Stimulated activated CD8-positive, alpha-beta memory T cell treated with anti-CD3 and anti-CD28 coated beads, Interleukin-7, amount 100 ng/mL, for 4 hours (primary cell): ENCODE results near the gene PARD3.
"Not testable (repeated sequence)": the region's sequence is repeated elsewhere in the genome, so short reads cannot be mapped to it uniquely, and the experiment has no call there.

Experiments used
- DNase-seq, 2 donors: peaks; one replicate each; pipeline ENCODE4 v3.0.0-alpha.2; 2020; ENCODE audit warnings: low read depth in 2 of 2

PARD3 gene

DNA sequence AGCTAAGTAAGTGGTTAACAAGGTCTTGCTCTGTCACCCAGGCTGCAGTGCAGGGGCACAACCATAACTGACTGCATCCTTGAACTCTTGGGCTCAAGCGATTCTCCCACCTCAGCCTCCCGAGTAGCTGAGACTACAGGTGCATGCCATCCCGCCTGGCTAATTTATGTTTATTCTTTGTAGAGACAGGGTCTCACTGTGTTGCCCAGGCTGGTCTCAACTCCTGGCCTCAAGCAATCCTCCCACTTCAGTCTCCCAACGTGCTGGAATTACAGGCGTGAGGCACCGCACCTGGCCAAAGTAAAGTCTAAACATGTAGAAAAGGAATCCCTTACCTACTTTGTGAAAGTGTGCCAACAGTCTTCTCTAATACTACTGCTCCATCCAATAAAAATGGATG, 17.9 kb downstream of the PARD3 start:
- DNase-seq: no peak

DNA sequence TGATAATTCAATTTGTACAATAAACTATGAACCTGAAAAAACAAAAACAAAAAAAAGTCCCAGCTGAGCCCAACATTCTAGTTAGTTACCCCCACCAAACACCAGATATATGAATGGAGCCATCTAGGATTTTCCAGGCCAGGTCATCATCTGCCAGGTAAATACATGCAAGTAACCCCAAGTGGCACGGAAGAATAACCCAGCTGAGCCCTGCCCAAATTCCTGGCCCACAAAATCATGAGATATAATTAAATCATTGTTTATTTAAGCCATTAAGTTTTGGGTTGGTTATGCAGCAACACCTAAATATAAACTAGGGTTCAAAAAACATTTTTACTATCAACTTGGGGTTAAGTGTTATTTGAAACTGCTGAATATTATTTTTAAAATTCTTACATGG, 19.0 kb downstream of the PARD3 start:
- DNase-seq: no peak

DNA sequence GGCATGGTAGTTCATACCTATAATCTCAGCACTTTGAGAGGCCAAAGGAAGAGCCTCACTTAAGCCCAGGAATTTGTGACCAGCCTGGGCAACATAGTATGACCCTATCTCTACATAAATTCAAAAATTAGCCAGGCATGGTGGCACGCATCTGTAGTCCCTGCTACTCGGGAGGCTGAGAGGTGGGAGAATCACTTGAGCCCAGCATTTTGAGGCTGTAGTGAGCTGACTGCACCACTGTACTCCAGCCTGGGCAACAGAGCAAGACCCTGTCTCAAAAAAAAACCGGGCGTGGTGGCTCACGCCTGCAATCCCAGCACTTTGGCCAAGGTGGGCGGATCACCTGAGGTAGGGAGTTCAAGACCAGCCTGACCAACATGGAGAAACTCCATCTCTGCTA, 19.8 kb downstream of the PARD3 start:
- DNase-seq: no peak

DNA sequence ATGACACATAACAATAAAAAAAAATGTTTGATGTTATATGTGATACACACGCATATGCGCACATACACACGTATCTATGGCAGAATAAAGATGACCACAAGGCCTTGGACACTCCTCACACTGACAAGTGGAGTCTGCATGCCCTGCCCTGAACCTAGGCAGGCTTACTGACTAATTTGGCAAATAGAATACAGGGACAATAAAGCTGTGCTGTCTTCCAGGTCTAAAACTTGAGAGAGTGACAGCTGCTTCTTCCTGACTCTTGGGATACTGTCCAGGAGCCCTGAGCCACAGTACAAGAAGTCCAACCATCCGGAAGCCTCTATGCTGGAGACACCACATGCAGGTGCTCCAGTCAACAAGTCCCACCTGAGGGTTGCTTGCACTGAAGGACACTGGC, 20.3 kb downstream of the PARD3 start:
- no peak for DNase-seq

- DNase-seq: not testable (repeated sequence)
These were observed 21.5 kb downstream of the PARD3 start for GRCh38 chr10:34793581-34793980.

DNA sequence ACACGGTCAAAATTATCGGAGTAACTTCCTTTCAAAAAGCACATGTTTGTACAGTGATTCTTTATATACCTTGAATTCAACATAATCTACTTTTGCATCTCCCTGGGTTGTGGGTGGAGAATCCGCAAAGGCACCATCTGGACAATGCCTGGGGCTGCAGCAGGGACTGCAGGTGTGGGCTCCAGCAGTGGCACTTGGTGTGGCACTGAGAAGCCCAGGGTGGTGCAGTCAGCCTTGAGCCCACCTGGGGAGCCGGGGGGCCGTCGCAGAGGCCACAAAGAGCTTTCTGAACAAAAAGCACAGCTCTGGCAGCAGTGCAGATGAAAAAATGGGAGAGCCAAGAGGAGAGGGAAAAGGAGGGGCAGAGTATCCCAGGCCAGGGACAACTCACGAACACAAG, 22.2 kb downstream of the PARD3 start:
- DNase-seq: no peak

DNA sequence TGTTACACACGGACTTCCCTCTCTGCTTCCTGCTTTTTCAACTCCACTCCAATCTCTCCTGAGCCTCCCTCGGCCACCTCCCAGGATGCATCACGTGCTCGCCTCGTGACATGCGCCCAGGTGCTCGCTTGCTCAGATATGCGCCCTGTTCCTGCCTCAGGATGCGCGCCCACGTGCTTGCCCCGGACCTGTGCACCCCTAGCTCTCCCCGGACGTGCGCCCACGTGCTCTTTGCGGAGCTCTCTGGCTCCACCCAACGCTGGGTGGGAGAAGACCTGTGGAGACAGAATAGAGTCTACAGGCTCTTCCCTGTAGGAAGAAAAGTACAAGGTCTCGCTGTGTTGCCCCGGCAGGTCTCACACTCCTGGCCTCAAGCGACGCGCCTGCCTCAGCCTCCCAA, 23.1 kb downstream of the PARD3 start:
- DNase-seq: no peak

- DNase-seq: no peak
These were observed 23.9 kb downstream of the PARD3 start for GRCh38 chr10:34791228-34791627.

GRCh38 chr10:34789966-34790506, 25.1 kb downstream of the PARD3 start:
- DNase-seq: no peak

- DNase-seq: no peak
These were observed 28.6 kb downstream of the PARD3 start for GRCh38 chr10:34786464-34786863.

- DNase-seq: no peak
These were observed 33.4 kb downstream of the PARD3 start for GRCh38 chr10:34781711-34782110.

DNA sequence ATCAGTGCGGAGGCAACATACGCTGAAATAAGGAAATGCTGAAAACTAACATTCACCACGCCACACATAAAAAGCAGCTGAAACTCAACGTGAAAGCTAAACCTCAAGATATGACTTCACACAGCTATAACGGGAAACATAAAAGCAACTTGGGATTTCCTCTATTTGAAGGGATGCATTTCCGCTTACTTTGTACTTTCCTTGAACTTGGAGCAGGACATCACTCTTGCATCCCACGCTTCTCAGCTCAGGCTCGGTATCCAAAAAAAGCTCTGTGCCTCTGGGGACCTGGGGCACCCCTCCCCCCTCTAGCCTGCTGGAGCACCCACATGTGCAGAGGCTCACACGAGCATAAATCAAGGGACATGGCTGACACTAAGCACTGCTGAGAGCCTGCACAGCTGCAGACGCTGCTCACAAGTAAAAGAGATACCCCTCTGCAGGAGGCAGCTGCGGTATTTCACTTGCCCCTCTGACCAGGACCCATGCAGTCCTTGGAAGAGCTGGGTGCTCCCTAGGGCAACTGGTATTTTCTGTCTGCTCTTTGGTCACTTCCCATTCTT, 34.2 kb downstream of the PARD3 start:
- no peak for DNase-seq

GRCh38 chr10:34778237-34778636, 36.9 kb downstream of the PARD3 start:
- DNase-seq: no peak

- DNase-seq: no peak
These were observed 38.9 kb downstream of the PARD3 start for GRCh38 chr10:34776090-34776690.

- DNase-seq: no peak
These were observed 40.0 kb downstream of the PARD3 start for GRCh38 chr10:34775044-34775637.

DNA sequence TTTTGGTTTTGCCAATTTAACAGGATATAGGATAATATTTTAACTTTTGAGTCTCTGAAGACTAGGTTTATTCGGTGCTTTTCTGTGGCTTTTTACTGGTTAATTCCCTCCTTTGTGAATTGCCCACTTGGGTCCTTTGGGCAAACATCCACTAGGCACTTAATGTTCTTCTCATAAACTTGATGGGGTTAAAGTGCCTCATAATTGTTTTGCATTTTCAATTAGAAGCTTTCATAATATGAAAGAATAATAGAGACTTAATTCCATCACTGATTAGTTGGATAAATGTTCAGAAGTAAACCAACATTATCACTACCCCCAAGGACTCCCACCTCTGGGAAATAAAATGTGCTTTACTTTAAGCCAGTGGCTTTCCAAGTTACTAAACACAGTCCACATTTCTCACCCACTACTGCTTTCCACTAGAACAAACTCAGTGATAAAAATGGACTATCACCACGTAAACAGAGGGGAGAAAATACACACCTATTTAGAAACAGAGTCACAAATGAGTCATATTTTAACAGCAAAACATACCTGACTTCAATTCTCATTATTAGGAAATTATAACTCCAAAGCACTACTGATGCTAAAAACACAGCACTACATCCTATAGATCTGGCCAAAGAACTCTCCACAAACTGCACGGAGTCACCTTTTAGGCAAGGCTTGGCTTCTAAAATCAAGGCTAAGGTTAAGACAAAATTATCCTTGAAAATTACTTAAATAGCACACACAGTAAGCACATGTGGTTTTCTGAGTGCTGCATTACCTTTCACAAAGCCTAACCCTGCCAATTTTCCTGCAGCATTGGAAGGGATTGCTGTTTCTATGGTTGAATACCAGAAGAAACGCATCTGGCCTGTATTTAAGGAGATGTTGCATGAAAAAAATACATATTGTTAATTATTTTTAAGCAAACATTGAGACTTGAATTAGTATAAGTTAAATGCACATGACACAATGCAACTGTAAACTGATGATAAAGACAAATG, 41.2 kb downstream of the PARD3 start:
- DNase-seq: no peak

DNA sequence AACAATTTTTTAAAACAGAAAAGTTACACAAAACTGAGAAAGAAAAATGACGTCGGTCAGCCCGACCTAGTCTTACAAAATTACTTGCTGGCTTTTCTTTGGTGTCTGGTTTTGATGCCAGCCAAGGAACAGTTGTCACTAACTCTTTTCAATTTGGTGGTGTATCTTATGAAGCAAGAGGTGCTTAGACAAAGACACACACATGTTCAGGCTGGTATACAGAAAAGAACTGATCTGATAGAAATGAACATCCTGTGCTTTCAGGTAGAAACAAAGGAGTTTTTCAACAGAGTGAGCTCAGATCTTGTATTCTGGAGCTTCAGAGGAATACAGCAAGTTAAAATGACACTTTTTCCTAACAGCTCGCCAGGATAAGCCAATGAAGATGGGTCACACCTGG, 43.6 kb downstream of the PARD3 start:
- no peak for DNase-seq

DNA sequence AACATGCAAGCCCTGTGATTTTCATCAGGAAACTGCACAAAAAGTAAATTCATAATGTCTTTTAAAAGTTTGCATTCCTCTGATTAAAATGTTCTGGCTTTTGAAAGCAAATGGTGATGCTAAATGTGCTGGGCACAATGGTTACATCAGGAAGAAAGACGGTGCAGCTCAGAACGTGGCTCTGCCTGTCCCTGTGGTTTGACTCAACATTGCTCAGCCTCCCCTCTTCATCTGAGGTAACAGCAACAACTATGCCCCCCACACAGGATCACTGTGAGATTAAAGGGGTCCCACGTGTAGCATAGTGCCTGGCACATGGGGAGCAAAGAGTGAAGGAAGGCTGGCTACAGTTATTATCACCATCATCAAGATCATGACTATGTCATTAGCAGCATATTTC, 44.0 kb downstream of the PARD3 start:
- DNase-seq: no peak

DNA sequence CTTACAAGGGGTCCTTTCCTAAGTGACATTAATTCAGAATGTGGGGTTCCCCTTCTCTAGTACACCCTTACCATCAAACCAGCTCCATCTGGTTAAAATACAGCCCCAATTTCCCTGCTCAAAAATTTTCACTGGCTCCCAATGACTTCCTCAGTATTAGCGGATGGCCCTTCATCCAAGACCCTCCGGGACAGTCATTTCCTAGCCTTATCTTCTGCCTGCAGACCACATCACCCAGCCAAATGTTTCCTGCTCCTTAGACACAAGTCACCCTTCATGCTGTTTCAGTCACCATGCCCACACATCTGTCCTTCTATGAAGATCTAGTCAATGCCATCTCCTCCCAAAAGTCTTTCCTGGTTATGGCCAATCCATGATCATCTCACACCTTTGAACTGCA, 45.2 kb downstream of the PARD3 start:
- DNase-seq: no peak

DNA sequence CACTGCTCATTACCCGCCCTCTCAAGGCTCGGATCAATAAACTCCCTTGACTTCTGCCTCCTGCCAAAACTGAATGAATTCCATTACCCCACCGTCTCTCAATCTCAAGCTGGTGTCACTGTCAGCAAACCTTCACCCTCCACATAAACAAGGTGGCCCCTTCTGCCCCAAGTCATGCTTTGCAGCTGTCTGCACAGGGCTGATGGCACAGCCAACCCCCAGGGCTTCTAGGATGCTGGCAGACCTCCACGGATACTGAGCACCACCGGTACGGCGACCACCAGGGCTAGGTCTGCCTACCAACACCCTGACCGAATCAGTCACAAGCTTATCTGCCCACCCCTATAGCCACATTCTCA, 46.1 kb downstream of the PARD3 start:
- no peak for DNase-seq

- no peak for DNase-seq
These were observed 46.7 kb downstream of the PARD3 start for GRCh38 chr10:34768261-34768971.
